ENCODE data around the gene MED23.

DNA sequence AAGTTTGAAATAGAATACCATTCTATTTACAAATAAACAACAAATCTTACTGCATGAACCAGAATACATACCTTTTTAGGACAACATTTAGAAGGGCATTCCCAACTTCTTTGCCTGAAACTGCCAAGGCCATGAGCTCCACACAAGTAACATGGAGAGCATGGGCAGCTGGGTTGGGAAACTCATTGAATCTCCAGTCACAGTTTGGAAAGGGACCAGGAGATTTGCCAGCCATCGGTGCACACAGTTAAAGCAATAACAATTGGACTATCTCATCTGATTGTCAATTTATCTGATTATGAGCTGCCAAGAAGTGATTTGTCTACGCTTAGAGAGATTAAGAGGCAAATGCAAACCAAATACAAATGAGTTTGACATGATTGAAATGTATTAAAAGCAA, 35.1 kb downstream of the MED23 start:
- TF ChIP-seq, protein P1, sequence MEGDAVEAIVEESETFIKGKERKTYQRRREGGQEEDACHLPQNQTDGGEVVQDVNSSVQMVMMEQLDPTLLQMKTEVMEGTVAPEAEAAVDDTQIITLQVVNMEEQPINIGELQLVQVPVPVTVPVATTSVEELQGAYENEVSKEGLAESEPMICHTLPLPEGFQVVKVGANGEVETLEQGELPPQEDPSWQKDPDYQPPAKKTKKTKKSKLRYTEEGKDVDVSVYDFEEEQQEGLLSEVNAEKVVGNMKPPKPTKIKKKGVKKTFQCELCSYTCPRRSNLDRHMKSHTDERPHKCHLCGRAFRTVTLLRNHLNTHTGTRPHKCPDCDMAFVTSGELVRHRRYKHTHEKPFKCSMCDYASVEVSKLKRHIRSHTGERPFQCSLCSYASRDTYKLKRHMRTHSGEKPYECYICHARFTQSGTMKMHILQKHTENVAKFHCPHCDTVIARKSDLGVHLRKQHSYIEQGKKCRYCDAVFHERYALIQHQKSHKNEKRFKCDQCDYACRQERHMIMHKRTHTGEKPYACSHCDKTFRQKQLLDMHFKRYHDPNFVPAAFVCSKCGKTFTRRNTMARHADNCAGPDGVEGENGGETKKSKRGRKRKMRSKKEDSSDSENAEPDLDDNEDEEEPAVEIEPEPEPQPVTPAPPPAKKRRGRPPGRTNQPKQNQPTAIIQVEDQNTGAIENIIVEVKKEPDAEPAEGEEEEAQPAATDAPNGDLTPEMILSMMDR (IDR thresholded peaks at IDR 0.05; ENCODE audit: insufficient read depth, low read depth, low read length): no peak
- TF ChIP-seq EZH2 (IDR thresholded peaks at IDR 0.05; ENCODE audit: insufficient read depth, low read length): no peak

Measured in astrocyte (in vitro differentiated cells and primary cell).